ENCODE results near the gene TRIM7. TPM values are rescaled to one million over a fixed set of nuclear protein-coding genes. Genes with fewer than 3 reads are reported as not detected.
A peak's percentile ranks its signal among the peaks of the same experiment; 100 is the strongest.

Gene TRIM7
- total RNA-seq, 1 experiment from 2014 or later, result 25.8 TPM

- DNase-seq (ENCODE audit: low read depth, low spot score), result no peak
- peak; percentile 46 for ATAC-seq
- Histone ChIP-seq H3K36me3 (ENCODE audit: control insufficient read depth, insufficient read depth, low read length) (peaks cover 26% of the 10 kb centered on the region), H3K27ac (ENCODE audit: low read length) (no peak overlapping the region), H3K4me1 (ENCODE audit: control insufficient read depth, insufficient read depth, low read length) (peaks cover 9% of the 10 kb centered on the region), H3K27me3 (ENCODE audit: control insufficient read depth, insufficient read depth, low read length) (no peaks in the 10 kb centered on the region), H3K9me3 (ENCODE audit: control insufficient read depth, insufficient read depth, low read depth, low read length) (no peaks in the 10 kb centered on the region), H3K4me3 (ENCODE audit: low read depth in 2 of 2, low read length in 2 of 2) (no peak overlapping the region)
- intact Hi-C loops (cut with micrococcal nuclease; ENCODE audit: unreplicated experiment), result no loop called here
- BruUV-seq (replicated peaks), result no TSS peak
- TF ChIP-seq, protein P1, sequence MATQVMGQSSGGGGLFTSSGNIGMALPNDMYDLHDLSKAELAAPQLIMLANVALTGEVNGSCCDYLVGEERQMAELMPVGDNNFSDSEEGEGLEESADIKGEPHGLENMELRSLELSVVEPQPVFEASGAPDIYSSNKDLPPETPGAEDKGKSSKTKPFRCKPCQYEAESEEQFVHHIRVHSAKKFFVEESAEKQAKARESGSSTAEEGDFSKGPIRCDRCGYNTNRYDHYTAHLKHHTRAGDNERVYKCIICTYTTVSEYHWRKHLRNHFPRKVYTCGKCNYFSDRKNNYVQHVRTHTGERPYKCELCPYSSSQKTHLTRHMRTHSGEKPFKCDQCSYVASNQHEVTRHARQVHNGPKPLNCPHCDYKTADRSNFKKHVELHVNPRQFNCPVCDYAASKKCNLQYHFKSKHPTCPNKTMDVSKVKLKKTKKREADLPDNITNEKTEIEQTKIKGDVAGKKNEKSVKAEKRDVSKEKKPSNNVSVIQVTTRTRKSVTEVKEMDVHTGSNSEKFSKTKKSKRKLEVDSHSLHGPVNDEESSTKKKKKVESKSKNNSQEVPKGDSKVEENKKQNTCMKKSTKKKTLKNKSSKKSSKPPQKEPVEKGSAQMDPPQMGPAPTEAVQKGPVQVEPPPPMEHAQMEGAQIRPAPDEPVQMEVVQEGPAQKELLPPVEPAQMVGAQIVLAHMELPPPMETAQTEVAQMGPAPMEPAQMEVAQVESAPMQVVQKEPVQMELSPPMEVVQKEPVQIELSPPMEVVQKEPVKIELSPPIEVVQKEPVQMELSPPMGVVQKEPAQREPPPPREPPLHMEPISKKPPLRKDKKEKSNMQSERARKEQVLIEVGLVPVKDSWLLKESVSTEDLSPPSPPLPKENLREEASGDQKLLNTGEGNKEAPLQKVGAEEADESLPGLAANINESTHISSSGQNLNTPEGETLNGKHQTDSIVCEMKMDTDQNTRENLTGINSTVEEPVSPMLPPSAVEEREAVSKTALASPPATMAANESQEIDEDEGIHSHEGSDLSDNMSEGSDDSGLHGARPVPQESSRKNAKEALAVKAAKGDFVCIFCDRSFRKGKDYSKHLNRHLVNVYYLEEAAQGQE (IDR thresholded peaks at IDR 0.05; ENCODE audit: insufficient read depth in 1 of 2, low read depth in 2 of 2, low read length in 1 of 2), result no peak
- TF ChIP-seq SIN3A (IDR thresholded peaks at IDR 0.05; ENCODE audit: borderline replicate concordance, insufficient read depth, low read depth, low read length) (no peak), TCF7L2 (IDR thresholded peaks at IDR 0.05; ENCODE audit: low read depth, low read length) (no peak), POLR2AphosphoS5 (IDR thresholded peaks at IDR 0.05; ENCODE audit: low read depth, low read length) (peak; percentile 81)
- TF ChIP-seq, protein P2, sequence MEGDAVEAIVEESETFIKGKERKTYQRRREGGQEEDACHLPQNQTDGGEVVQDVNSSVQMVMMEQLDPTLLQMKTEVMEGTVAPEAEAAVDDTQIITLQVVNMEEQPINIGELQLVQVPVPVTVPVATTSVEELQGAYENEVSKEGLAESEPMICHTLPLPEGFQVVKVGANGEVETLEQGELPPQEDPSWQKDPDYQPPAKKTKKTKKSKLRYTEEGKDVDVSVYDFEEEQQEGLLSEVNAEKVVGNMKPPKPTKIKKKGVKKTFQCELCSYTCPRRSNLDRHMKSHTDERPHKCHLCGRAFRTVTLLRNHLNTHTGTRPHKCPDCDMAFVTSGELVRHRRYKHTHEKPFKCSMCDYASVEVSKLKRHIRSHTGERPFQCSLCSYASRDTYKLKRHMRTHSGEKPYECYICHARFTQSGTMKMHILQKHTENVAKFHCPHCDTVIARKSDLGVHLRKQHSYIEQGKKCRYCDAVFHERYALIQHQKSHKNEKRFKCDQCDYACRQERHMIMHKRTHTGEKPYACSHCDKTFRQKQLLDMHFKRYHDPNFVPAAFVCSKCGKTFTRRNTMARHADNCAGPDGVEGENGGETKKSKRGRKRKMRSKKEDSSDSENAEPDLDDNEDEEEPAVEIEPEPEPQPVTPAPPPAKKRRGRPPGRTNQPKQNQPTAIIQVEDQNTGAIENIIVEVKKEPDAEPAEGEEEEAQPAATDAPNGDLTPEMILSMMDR (IDR thresholded peaks at IDR 0.05), result no peak
- in situ Hi-C loops (cut with HindIII; ENCODE audit: low pct_unique_long_range_greater_than_20kb, low sequenced_read_pairs), result no loop called here
- POLR2A ChIA-PET, result interaction anchor here (0.5 to 0.6 kb wide), 2 partner anchors 11 to 27 kb away, joined by 4 to 10 read pairs; partner anchors contain the start of gene TRIM41
- CTCF ChIA-PET, result no interaction called here
Observed at GRCh38 chr5:181234455-181235306, 29.7 kb upstream of the TRIM7 start.

GRCh38 chr5:181233801-181234454 lies 28.9 kb upstream of the TRIM7 start:
- in situ Hi-C loops (cut with HindIII; ENCODE audit: low pct_unique_long_range_greater_than_20kb, low sequenced_read_pairs), result no loop called here
- DNase-seq (ENCODE audit: low read depth, low spot score) (no peak), ATAC-seq (peak; percentile 2)
- Histone ChIP-seq H3K4me3 (ENCODE audit: low read depth in 2 of 2, low read length in 2 of 2) (no peak overlapping the region), H3K4me1 (ENCODE audit: control insufficient read depth, insufficient read depth, low read length) (peaks cover 5% of the 10 kb centered on the region), H3K36me3 (ENCODE audit: control insufficient read depth, insufficient read depth, low read length) (peaks cover 21% of the 10 kb centered on the region), H3K27ac (ENCODE audit: low read length) (no peak overlapping the region), H3K27me3 (ENCODE audit: control insufficient read depth, insufficient read depth, low read length) (no peaks in the 10 kb centered on the region), H3K9me3 (ENCODE audit: control insufficient read depth, insufficient read depth, low read depth, low read length) (no peaks in the 10 kb centered on the region)
- ChIA-PET CTCF (no interaction called here), POLR2A (interaction anchor here (0.6 kb wide), 1 partner anchor 26 kb away, joined by 10 read pairs; no protein-coding TSS in a partner anchor)
- TF ChIP-seq POLR2AphosphoS5 (IDR thresholded peaks at IDR 0.05; ENCODE audit: low read depth, low read length), result no peak
- TF ChIP-seq, protein P2 (IDR thresholded peaks at IDR 0.05), result no peak
- TF ChIP-seq, protein P1 (IDR thresholded peaks at IDR 0.05; ENCODE audit: insufficient read depth in 1 of 2, low read depth in 2 of 2, low read length in 1 of 2), result no peak
- no peak for TF ChIP-seq TCF7L2 (IDR thresholded peaks at IDR 0.05; ENCODE audit: low read depth, low read length)
- no peak for TF ChIP-seq SIN3A (IDR thresholded peaks at IDR 0.05; ENCODE audit: borderline replicate concordance, insufficient read depth, low read depth, low read length)
- intact Hi-C loops (cut with micrococcal nuclease; ENCODE audit: unreplicated experiment), result no loop called here
- BruUV-seq (replicated peaks), result no TSS peak
